Measurements from ENCODE around the gene CDC34. TPM values are rescaled to one million over a fixed set of nuclear protein-coding genes. Genes with fewer than 3 reads are reported as not detected.

Gene CDC34
- total RNA-seq, 2 donors from 2014 or later = 36.2 to 42.0 TPM

- peak overlapping the region; percentile 99 for H3K27ac Mint-ChIP-seq
- H3K4me3 Mint-ChIP-seq = peak overlapping the region; percentile 94
- peak; percentile 12 for ATAC-seq
- DNase-seq = no peak
- H3K36me3 Mint-ChIP-seq (ENCODE audit: low read depth) = no peaks in the 10 kb centered on the region
- H3K4me1 Mint-ChIP-seq = peaks cover 29% of the 10 kb centered on the region
- H3K9me3 ChIP-seq (ENCODE audit: control insufficient read depth, low read length, poor library complexity, severe bottlenecking) = no peaks in the 10 kb centered on the region
- no peaks in the 10 kb centered on the region for H3K27me3 Mint-ChIP-seq
Observed at GRCh38 chr19:571566-571974, 40.0 kb downstream of the CDC34 start.

GRCh38 chr19:572140-572742 is 40.7 kb downstream of the CDC34 start, which contains the start of gene BSG:
BSG (plus strand) TSS chr19:572596; CDS start chr19:572635, 39 bp downstream.
- DNase-seq (peak; percentile 98 to 99 (median 98)), ATAC-seq (peak; percentile 87)
- H3K4me1 Mint-ChIP-seq = peaks cover 32% of the 10 kb centered on the region
- H3K27ac Mint-ChIP-seq = peak within 1 kb of the TSS; percentile 99
- H3K36me3 Mint-ChIP-seq (ENCODE audit: low read depth) = no peaks in the 10 kb centered on the region
- H3K27me3 Mint-ChIP-seq = no peaks in the 10 kb centered on the region
- H3K4me3 Mint-ChIP-seq = peak within 1 kb of the TSS; percentile 94
- no peaks in the 10 kb centered on the region for H3K9me3 ChIP-seq (ENCODE audit: control insufficient read depth, low read length, poor library complexity, severe bottlenecking)

- ATAC-seq (no peak), DNase-seq (no peak)
- Mint-ChIP-seq H3K27me3 (no peaks in the 10 kb centered on the region), H3K4me3 (peak overlapping the region; percentile 94), H3K36me3 (ENCODE audit: low read depth) (no peaks in the 10 kb centered on the region), H3K27ac (peak overlapping the region; percentile 99), H3K4me1 (peaks cover 32% of the 10 kb centered on the region)
- no peaks in the 10 kb centered on the region for H3K9me3 ChIP-seq (ENCODE audit: control insufficient read depth, low read length, poor library complexity, severe bottlenecking)
Observed at GRCh38 chr19:572743-573518, 41.4 kb downstream of the CDC34 start.

GRCh38 chr19:573519-573825 is 41.9 kb downstream of the CDC34 start:
- DNase-seq (no peak), ATAC-seq (no peak)
- Mint-ChIP-seq H3K27ac (peak overlapping the region; percentile 87), H3K4me3 (peak overlapping the region; percentile 94), H3K4me1 (peaks cover 34% of the 10 kb centered on the region), H3K27me3 (no peaks in the 10 kb centered on the region), H3K36me3 (ENCODE audit: low read depth) (no peaks in the 10 kb centered on the region)
- H3K9me3 ChIP-seq (ENCODE audit: control insufficient read depth, low read length, poor library complexity, severe bottlenecking) = no peaks in the 10 kb centered on the region

GRCh38 chr19:574658-575526 is 43.3 kb downstream of the CDC34 start:
- H3K27ac Mint-ChIP-seq = peak overlapping the region; percentile 87
- ATAC-seq (no peak), DNase-seq (no peak)
- H3K9me3 ChIP-seq (ENCODE audit: control insufficient read depth, low read length, poor library complexity, severe bottlenecking) = no peaks in the 10 kb centered on the region
- no peaks in the 10 kb centered on the region for H3K27me3 Mint-ChIP-seq
- H3K4me3 Mint-ChIP-seq = peak overlapping the region; percentile 77
- H3K36me3 Mint-ChIP-seq (ENCODE audit: low read depth) = no peaks in the 10 kb centered on the region
- H3K4me1 Mint-ChIP-seq = peaks cover 34% of the 10 kb centered on the region

GRCh38 chr19:575527-576506 is 44.3 kb downstream of the CDC34 start:
- H3K4me1 Mint-ChIP-seq = peaks cover 33% of the 10 kb centered on the region
- no peaks in the 10 kb centered on the region for H3K9me3 ChIP-seq (ENCODE audit: control insufficient read depth, low read length, poor library complexity, severe bottlenecking)
- DNase-seq (no peak), ATAC-seq (no peak)
- no peak overlapping the region for H3K4me3 Mint-ChIP-seq
- no peaks in the 10 kb centered on the region for H3K27me3 Mint-ChIP-seq
- H3K27ac Mint-ChIP-seq = no peak overlapping the region
- H3K36me3 Mint-ChIP-seq (ENCODE audit: low read depth) = no peaks in the 10 kb centered on the region

GRCh38 chr19:576768-577438 is 45.3 kb downstream of the CDC34 start:
- no peaks in the 10 kb centered on the region for H3K9me3 ChIP-seq (ENCODE audit: control insufficient read depth, low read length, poor library complexity, severe bottlenecking)
- DNase-seq (no peak), ATAC-seq (no peak)
- peak overlapping the region; percentile 6 for H3K27ac Mint-ChIP-seq
- peaks cover 26% of the 10 kb centered on the region for H3K4me1 Mint-ChIP-seq
- no peaks in the 10 kb centered on the region for H3K27me3 Mint-ChIP-seq
- H3K36me3 Mint-ChIP-seq (ENCODE audit: low read depth) = no peaks in the 10 kb centered on the region
- H3K4me3 Mint-ChIP-seq = no peak overlapping the region

GRCh38 chr19:577439-578392 is 46.2 kb downstream of the CDC34 start:
- H3K36me3 Mint-ChIP-seq (ENCODE audit: low read depth) = no peaks in the 10 kb centered on the region
- no peaks in the 10 kb centered on the region for H3K9me3 ChIP-seq (ENCODE audit: control insufficient read depth, low read length, poor library complexity, severe bottlenecking)
- H3K27ac Mint-ChIP-seq = no peak overlapping the region
- ATAC-seq (no peak), DNase-seq (no peak)
- H3K4me3 Mint-ChIP-seq = no peak overlapping the region
- no peaks in the 10 kb centered on the region for H3K27me3 Mint-ChIP-seq
- peaks cover 22% of the 10 kb centered on the region for H3K4me1 Mint-ChIP-seq

GRCh38 chr19:579111-579841 is 47.7 kb downstream of the CDC34 start:
- no peak for DNase-seq
- H3K36me3 Mint-ChIP-seq (ENCODE audit: low read depth) = no peaks in the 10 kb centered on the region
- H3K4me1 Mint-ChIP-seq = peaks cover 15% of the 10 kb centered on the region
- H3K27ac Mint-ChIP-seq = no peak overlapping the region
- H3K4me3 Mint-ChIP-seq = no peak overlapping the region
- ATAC-seq = no peak
- no peaks in the 10 kb centered on the region for H3K27me3 Mint-ChIP-seq
- H3K9me3 ChIP-seq (ENCODE audit: control insufficient read depth, low read length, poor library complexity, severe bottlenecking) = no peaks in the 10 kb centered on the region

- DNase-seq = no peak
- H3K4me1 Mint-ChIP-seq = peaks cover 12% of the 10 kb centered on the region
- no peaks in the 10 kb centered on the region for H3K9me3 ChIP-seq (ENCODE audit: control insufficient read depth, low read length, poor library complexity, severe bottlenecking)
- ATAC-seq = no peak
- H3K36me3 Mint-ChIP-seq (ENCODE audit: low read depth) = no peaks in the 10 kb centered on the region
- H3K4me3 Mint-ChIP-seq = no peak overlapping the region
- no peaks in the 10 kb centered on the region for H3K27me3 Mint-ChIP-seq
- H3K27ac Mint-ChIP-seq = no peak overlapping the region
Observed at GRCh38 chr19:579842-580155, 48.2 kb downstream of the CDC34 start.

GRCh38 chr19:580274-580835 is 48.8 kb downstream of the CDC34 start:
- H3K27me3 Mint-ChIP-seq = no peaks in the 10 kb centered on the region
- ATAC-seq = no peak
- no peak overlapping the region for H3K4me3 Mint-ChIP-seq
- H3K9me3 ChIP-seq (ENCODE audit: control insufficient read depth, low read length, poor library complexity, severe bottlenecking) = no peaks in the 10 kb centered on the region
- DNase-seq = no peak
- no peaks in the 10 kb centered on the region for H3K36me3 Mint-ChIP-seq (ENCODE audit: low read depth)
- no peak overlapping the region for H3K27ac Mint-ChIP-seq
- H3K4me1 Mint-ChIP-seq = peaks cover 7% of the 10 kb centered on the region

Data from T-helper 17 cell (primary cell).